Suprapubic skin (tissue), 3 donors: ENCODE measurements around the gene SSH3.

Source experiments
- CTCF ChIP-seq, 2 donors: fragments of 200-600 bp in 1 of 2; fragments of 450-650 bp in 1 of 2; sonication (generic) in 1 of 2; IDR thresholded peaks; one replicate each; pipeline ENCODE4 v1.5.1; 2016 to 2019; ENCODE audit warnings: antibody characterized with exemption in 2 of 2, mild to moderate bottlenecking in 1 of 2, moderate library complexity in 1 of 2
- POLR2A ChIP-seq, 2 donors: fragments of 450-650 bp; IDR thresholded peaks; one replicate each; pipeline ENCODE4 v1.6.1; 2017; ENCODE audit warnings: antibody characterized with exemption in 2 of 2, mild to moderate bottlenecking in 2 of 2, moderate library complexity in 2 of 2

GRCh38 chr11:67356387-67356863 lies 53.1 kb downstream of the SSH3 start:
- no peak for TF ChIP-seq CTCF (IDR thresholded peaks at IDR 0.05)
- no peak for TF ChIP-seq POLR2A (IDR thresholded peaks at IDR 0.05)
